ENCODE results near the gene UPF3B. TPM values are rescaled to one million over a fixed set of nuclear protein-coding genes. Genes with fewer than 3 reads are reported as not detected.
"Not testable (repeated sequence)": the region's sequence is repeated elsewhere in the genome, so short reads cannot be mapped to it uniquely, and the experiment has no call there.

The UPF3B gene
- total and polyA plus RNA-seq, 9 donors, result 3.8 to 14.4 (median 12.9) TPM

DNA sequence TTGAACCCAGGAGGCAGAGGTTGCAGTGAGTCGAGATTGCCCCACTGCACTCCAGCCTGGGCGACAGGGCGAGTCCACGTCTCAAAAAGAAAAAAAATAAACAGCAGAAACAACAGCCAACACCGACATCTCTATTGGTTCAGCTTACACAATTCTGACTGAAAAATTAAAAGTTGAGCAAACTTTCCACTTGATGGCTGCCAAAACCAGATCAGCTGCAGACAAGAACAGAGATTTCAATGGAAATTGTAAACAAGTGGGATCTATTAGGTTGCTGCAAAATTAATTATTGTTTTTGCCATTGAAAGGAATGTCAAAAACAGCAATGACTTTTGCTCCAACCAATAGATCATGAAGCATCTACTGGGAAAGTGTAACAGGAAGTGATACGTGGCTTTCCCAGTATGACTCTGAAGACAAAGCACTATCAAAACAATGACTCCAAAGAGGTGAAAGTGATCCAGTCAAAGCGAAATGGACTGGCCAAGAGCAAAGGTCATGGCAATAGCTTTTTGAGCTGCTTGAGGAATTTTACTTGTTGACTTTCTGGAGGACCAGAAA is 26.3 kb downstream of the UPF3B start:
- no peaks in the 10 kb centered on the region for H3K27me3 ChIP-seq (ENCODE audit: control insufficient read depth, insufficient read depth, low read length)
- 83% methylated on average over 4 of the region's 7 CpGs for WGBS (ENCODE audit: insufficient coverage)
- no peak overlapping the region for H3K27ac ChIP-seq (ENCODE audit: low read length)
- H3K4me1 ChIP-seq (ENCODE audit: control insufficient read depth, insufficient read depth, low read length), result no peaks in the 10 kb centered on the region
- no peaks in the 10 kb centered on the region for H3K9me3 ChIP-seq (replicated peaks; ENCODE audit: control insufficient read depth, low read depth, low read length)
- DNase-seq, result no peak
- H3K36me3 ChIP-seq (ENCODE audit: control insufficient read depth, insufficient read depth, low read length), result no peaks in the 10 kb centered on the region
- H3K4me3 ChIP-seq (ENCODE audit: low read length), result no peak overlapping the region

DNA sequence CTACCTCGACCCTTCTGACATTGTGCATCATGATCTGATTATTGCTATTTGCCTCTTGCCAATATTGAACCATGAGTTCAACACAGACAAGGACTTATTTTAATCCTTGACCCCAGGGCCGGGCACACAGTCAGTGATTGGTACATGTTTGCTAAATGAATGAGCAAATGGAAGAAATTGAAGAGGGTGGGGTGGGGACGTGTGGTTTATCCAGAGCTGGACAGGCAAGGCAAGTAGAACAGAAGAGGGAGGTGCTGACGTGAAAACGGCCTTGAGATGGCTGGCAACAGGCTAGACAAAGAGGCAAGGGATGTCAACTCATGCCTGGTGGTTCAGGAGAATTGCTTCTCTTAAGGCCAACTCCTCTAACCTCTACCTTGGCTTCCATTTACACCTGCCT is 28.5 kb downstream of the UPF3B start:
- not testable (repeated sequence) for H3K4me1 ChIP-seq (ENCODE audit: control insufficient read depth, insufficient read depth, low read length); H3K4me3 ChIP-seq (ENCODE audit: low read length); DNase-seq; H3K27ac ChIP-seq (ENCODE audit: low read length); H3K9me3 ChIP-seq (replicated peaks; ENCODE audit: control insufficient read depth, low read depth, low read length); H3K27me3 ChIP-seq (ENCODE audit: control insufficient read depth, insufficient read depth, low read length); H3K36me3 ChIP-seq (ENCODE audit: control insufficient read depth, insufficient read depth, low read length)
- no CpG with 5 or more reads among the region's 5 CpGs for WGBS (ENCODE audit: insufficient coverage)

DNA sequence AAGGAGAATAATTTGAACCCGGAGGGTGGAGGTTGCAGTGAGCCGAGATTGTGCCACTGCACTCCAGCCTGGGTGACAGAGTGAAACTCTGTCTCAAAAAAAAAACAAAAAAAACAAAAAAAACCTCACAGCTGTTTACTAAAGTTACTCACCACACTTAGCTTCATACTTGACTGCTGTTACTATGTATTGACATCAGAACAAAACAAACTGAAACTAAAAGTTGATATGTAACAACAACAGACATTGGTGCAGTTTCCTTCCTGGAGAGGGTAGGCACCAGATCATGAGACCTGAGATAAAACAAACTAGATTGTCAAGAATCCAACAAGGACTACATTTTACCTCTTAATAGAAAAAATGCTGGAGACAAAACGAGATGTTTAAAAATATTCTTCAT is 31.1 kb downstream of the UPF3B start:
- H3K36me3 ChIP-seq (ENCODE audit: control insufficient read depth, insufficient read depth, low read length); H3K27me3 ChIP-seq (ENCODE audit: control insufficient read depth, insufficient read depth, low read length); H3K4me1 ChIP-seq (ENCODE audit: control insufficient read depth, insufficient read depth, low read length); H3K9me3 ChIP-seq (replicated peaks; ENCODE audit: control insufficient read depth, low read depth, low read length); H3K27ac ChIP-seq (ENCODE audit: low read length); H3K4me3 ChIP-seq (ENCODE audit: low read length): not testable (repeated sequence)
- peak; percentile 22 for DNase-seq
- no CpG with 5 or more reads among the region's 3 CpGs for WGBS (ENCODE audit: insufficient coverage)

DNA sequence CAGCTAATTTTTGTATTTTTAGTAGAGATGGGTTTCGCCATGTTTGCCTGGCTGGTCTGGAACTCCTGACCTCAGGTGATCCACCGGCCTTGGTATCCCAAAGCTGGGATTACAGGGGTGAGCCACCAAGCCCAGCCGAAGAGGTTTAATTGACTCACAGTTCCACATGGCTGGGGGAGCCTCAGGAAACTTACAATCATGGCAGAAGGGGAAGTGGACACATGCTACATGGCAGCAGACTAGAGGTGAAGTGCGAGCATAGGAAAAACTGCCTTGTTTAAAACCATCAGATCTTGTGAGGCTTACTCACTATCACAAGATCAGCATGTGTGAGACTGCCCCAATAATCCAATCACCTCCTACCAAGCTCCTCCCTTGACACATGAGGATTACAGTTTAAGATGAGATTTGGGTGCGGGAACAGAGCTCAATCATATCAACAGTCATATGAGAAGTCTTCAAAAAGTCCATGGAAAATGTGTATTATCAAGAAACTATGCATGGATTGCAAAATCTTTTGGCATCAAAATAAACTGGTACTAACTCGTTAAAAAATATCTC is 35.6 kb downstream of the UPF3B start:
- Histone ChIP-seq H3K9me3 (replicated peaks; ENCODE audit: control insufficient read depth, low read depth, low read length) (no peaks in the 10 kb centered on the region), H3K36me3 (ENCODE audit: control insufficient read depth, insufficient read depth, low read length) (no peaks in the 10 kb centered on the region), H3K27me3 (ENCODE audit: control insufficient read depth, insufficient read depth, low read length) (no peaks in the 10 kb centered on the region), H3K27ac (ENCODE audit: low read length) (no peak overlapping the region), H3K4me1 (ENCODE audit: control insufficient read depth, insufficient read depth, low read length) (no peaks in the 10 kb centered on the region), H3K4me3 (ENCODE audit: low read length) (no peak overlapping the region)
- DNase-seq, result no peak
- 81% methylated on average over 5 of the region's 6 CpGs for WGBS (ENCODE audit: insufficient coverage)

DNA sequence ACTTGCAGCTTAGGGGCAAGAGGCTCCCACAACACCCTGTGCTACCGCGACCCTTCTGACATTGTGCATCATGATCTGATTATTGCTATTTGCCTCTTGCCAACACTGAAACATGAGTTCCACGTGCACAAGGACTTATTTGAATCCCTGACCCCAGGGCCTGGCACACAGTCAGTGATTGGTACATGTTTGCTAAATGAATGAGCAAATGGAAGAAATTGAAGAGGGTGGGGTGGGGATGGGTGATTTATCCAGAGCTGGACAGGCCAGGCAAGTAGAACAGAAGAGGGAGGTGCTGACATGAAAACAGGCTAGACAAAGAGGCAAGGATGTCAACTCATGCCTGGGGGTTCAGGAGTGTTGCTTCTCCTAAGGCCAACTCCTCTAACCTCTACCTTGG is 36.5 kb downstream of the UPF3B start:
- DNase-seq, result no peak
- no peaks in the 10 kb centered on the region for H3K27me3 ChIP-seq (ENCODE audit: control insufficient read depth, insufficient read depth, low read length)
- H3K27ac ChIP-seq (ENCODE audit: low read length), result no peak overlapping the region
- no peaks in the 10 kb centered on the region for H3K36me3 ChIP-seq (ENCODE audit: control insufficient read depth, insufficient read depth, low read length)
- no peak overlapping the region for H3K4me3 ChIP-seq (ENCODE audit: low read length)
- 67% methylated on average over 3 of the region's 3 CpGs for WGBS (ENCODE audit: insufficient coverage)
- H3K4me1 ChIP-seq (ENCODE audit: control insufficient read depth, insufficient read depth, low read length), result no peaks in the 10 kb centered on the region
- H3K9me3 ChIP-seq (replicated peaks; ENCODE audit: control insufficient read depth, low read depth, low read length), result no peaks in the 10 kb centered on the region

DNA sequence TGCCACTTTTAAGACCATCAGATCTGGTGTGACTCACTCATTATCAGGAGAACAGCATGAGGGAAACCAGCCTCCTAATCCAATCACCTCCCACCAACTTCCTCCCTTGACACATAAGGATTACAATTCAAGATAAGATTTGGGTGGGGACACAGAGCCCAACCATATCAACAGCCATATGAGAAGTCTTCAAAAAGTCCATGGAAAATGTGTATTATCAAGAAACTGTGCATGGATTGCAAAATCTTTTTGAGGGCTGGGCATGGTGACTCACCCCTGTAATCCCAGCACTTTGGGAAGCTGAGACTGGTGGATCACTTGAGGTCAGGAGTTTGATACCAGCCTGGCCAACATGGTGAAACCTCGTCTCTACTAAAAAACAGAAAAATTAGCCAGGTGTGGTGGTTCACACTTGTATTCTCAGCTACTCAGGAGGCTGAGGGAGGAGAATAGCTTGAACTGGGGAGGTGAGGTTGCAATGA is 43.5 kb downstream of the UPF3B start:
- no peaks in the 10 kb centered on the region for H3K4me1 ChIP-seq (ENCODE audit: control insufficient read depth, insufficient read depth, low read length)
- no peak overlapping the region for H3K4me3 ChIP-seq (ENCODE audit: low read length)
- no peaks in the 10 kb centered on the region for H3K27me3 ChIP-seq (ENCODE audit: control insufficient read depth, insufficient read depth, low read length)
- WGBS (ENCODE audit: insufficient coverage), result no CpG with 5 or more reads among the region's 1 CpG
- H3K27ac ChIP-seq (ENCODE audit: low read length), result no peak overlapping the region
- H3K9me3 ChIP-seq (replicated peaks; ENCODE audit: control insufficient read depth, low read depth, low read length), result no peaks in the 10 kb centered on the region
- no peaks in the 10 kb centered on the region for H3K36me3 ChIP-seq (ENCODE audit: control insufficient read depth, insufficient read depth, low read length)
- DNase-seq, result no peak

DNA sequence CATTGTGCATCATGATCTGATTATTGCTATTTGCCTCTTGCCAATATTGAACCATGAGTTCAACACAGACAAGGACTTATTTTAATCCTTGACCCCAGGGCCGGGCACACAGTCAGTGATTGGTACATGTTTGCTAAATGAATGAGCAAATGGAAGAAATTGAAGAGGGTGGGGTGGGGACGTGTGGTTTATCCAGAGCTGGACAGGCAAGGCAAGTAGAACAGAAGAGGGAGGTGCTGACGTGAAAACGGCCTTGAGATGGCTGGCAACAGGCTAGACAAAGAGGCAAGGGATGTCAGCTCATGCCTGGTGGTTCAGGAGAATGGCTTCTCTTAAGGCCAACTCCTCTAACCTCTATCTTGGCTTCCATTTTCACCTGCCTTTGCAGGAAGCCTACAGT is 44.3 kb downstream of the UPF3B start:
- not testable (repeated sequence) for DNase-seq
- no CpG with 5 or more reads among the region's 4 CpGs for WGBS (ENCODE audit: insufficient coverage)

DNA sequence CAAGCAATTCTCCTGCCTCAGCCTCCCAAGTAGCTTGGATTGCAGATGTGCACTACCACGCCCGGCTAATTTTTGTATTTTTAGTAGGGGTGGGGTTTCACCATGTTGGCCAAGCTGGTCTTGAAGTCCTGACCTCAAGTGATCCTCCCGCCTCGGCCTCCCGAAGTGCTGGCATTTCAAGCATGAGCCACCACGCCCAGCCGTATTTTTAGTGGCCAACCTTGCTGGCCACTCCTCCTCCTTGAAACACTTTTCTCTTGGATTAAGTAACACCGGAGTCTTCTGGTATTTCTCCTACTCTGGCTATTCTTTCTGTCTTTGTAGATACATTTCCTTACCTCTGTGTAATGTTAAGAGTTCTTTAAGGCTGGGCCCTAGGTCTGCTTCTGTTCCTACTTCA is 50.2 kb downstream of the UPF3B start:
- Histone ChIP-seq H3K4me1 (ENCODE audit: control insufficient read depth, insufficient read depth, low read length) (no peaks in the 10 kb centered on the region), H3K4me3 (ENCODE audit: low read length) (no peak overlapping the region), H3K27ac (ENCODE audit: low read length) (no peak overlapping the region), H3K36me3 (ENCODE audit: control insufficient read depth, insufficient read depth, low read length) (no peaks in the 10 kb centered on the region), H3K9me3 (replicated peaks; ENCODE audit: control insufficient read depth, low read depth, low read length) (no peaks in the 10 kb centered on the region), H3K27me3 (ENCODE audit: control insufficient read depth, insufficient read depth, low read length) (no peaks in the 10 kb centered on the region)
- no peak for DNase-seq
- 88% methylated on average over 7 of the region's 8 CpGs for WGBS (ENCODE audit: insufficient coverage)

More for the DNA sequence above, 44.3 kb downstream of the UPF3B start:
- not testable (repeated sequence) for H3K4me3 ChIP-seq (ENCODE audit: low read length); H3K27ac ChIP-seq (ENCODE audit: low read length); H3K27me3 ChIP-seq (ENCODE audit: control insufficient read depth, insufficient read depth, low read length); H3K36me3 ChIP-seq (ENCODE audit: control insufficient read depth, insufficient read depth, low read length); H3K4me1 ChIP-seq (ENCODE audit: control insufficient read depth, insufficient read depth, low read length); H3K9me3 ChIP-seq (replicated peaks; ENCODE audit: control insufficient read depth, low read depth, low read length)

DNA sequence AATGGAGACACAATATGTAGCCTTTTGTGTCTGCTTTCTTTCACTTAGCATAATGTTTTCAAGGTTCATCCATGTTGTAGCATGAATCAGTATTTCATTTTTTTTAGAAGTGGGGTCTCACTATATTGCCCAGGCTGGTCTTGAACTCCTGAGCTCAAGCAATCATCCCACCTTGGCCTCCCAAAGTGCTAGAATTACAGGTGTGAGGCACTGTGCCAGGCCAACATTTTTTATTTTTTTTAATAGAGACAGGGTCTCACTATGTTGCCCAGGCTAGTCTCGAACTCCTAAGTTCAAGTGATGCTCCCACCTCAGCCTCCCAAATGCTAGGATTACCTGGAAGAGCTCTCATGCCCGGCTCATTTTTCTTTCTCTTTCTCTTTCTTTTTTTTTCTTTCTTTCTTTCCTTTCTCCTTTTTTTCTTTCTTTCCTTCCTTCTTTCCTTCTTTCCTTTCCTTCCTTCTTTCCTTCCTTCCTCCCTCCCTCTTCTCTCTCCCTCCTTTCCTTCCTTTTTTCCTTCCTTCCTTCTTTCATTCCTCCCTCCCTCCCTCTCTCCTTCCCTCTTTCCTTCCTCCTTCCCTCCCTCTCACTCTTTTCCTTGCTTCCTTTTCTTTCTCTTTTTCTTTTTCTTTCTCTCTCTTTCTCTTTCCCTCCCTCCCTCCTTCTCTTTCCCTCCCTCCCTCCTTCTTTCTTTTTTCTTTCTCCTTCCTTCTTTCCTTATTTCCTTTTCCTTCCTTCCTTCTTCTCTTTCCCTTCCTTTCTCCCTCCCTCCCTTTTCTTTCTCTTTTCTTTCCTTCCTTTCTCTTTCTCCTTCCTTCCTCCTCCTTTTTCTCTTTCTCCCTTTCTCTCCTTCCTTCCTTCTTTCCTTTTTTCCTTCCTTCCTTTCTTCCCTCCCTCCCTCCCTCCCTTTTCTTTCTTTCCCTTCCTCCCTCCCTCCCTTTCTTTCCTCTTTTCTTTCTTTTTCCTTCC is 51.2 kb downstream of the UPF3B start:
- Histone ChIP-seq H3K27ac (ENCODE audit: low read length) (no peak overlapping the region), H3K27me3 (ENCODE audit: control insufficient read depth, insufficient read depth, low read length) (no peaks in the 10 kb centered on the region), H3K36me3 (ENCODE audit: control insufficient read depth, insufficient read depth, low read length) (no peaks in the 10 kb centered on the region), H3K4me1 (ENCODE audit: control insufficient read depth, insufficient read depth, low read length) (no peaks in the 10 kb centered on the region), H3K9me3 (replicated peaks; ENCODE audit: control insufficient read depth, low read depth, low read length) (no peaks in the 10 kb centered on the region), H3K4me3 (ENCODE audit: low read length) (no peak overlapping the region)
- no peak for DNase-seq
- WGBS (ENCODE audit: insufficient coverage), result 92% methylated on average over 2 of the region's 2 CpGs

DNA sequence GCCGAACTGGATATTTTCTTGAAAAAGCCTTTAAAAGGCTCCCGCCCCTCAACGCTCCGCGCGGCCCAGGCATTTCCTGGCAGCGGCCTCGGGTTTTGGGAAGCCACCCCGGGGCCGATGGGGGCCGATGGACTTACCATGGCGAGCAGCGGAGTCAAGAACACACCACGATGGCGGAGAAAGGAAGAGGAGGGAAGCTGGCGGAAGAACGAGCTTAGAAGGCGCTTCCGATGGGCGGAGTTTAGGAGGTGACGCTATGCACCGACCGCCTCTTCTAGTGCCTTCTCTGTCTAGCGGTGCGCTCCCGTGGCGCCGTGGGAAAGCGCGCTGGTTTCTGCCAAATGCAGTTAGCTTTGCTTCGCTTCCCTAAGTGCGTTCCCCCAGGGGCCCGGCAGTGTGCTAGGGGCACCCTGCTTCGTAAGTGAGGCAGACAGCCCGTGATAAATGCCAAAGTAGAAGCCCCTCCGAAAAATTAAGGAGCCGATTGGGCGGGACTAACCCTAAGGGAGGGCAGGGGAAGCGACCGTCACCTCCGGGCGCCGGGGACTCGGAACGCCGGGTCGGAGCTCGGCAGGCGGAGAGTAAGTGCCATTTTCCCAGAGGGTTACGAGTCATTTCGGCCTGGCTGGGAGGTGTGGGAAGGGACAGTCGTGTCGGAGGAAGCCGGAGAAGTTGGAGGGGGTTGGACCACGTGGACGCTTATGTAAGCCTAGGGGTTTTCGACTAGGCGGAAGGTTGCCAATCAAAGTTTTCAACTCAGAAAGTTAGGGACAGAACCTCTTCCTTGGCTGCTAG is 61.1 kb downstream of the UPF3B start, which contains the start of gene RPL39:
RPL39 (minus strand) TSS at position 194 of the 795 bp plus-strand sequence; CDS start at position 140, 54 bp downstream.
- Histone ChIP-seq H3K4me3 (ENCODE audit: low read length) (peak within 1 kb of the TSS; percentile 86), H3K27ac (ENCODE audit: low read length) (peak within 1 kb of the TSS; percentile 100), H3K4me1 (ENCODE audit: control insufficient read depth, insufficient read depth, low read length) (peaks cover 17% of the 10 kb centered on the region), H3K9me3 (replicated peaks; ENCODE audit: control insufficient read depth, low read depth, low read length) (no peaks in the 10 kb centered on the region), H3K36me3 (ENCODE audit: control insufficient read depth, insufficient read depth, low read length) (peaks cover 20% of the 10 kb centered on the region), H3K27me3 (ENCODE audit: control insufficient read depth, insufficient read depth, low read length) (no peaks in the 10 kb centered on the region)
- WGBS (ENCODE audit: insufficient coverage), result 29% methylated on average over 48 of the region's 58 CpGs
- peak; percentile 96 for DNase-seq

All from muscle of leg (tissue), 11 donors.